HepG2 (cell line): ENCODE results near the gene EPHA3. TPM values are rescaled to one million over a fixed set of nuclear protein-coding genes. Genes with fewer than 3 reads are reported as not detected.
A peak's percentile ranks its signal among the peaks of the same experiment; 100 is the strongest.

Experiments used
- ATAC-seq: fragments of 200-7000 bp; cut with Tn5 transposase; 3 replicates; pipeline ENCODE4 v1.9.1; 2020; ENCODE audit warnings: mild to moderate bottlenecking, moderate library complexity
- BruUV-seq: library from RNA; stranded (reverse); fragments of 400-500 nt; replicated peaks from 2 replicates; lab custom pipeline; 2021; lab: Mats Ljungman, UMichigan
- CTCF ChIA-PET: fragments of 300-600 bp; formaldehyde crosslinking; extraction: SDS; loops from one replicate; lab custom pipeline; 2021; ENCODE audit warnings: low total read pairs, inconsistent platforms, low intra/inter-chr PET ratio; lab: Yijun Ruan, JAX
- POLR2A ChIA-PET: fragments of 350-600 bp; sonication (Branson Sonifier 250); formaldehyde crosslinking; loops from one replicate; lab custom pipeline; 2020; ENCODE audit warnings: antibody characterized with exemption, inconsistent platforms; lab: Yijun Ruan, JAX
- DNase-seq: peaks from one replicate; pipeline ENCODE4 v3.0.0-alpha.2; 2015; ENCODE audit warnings: low spot score
- FAIRE-seq: peaks from 3 replicates; lab custom pipeline; 2011; peaks lifted over from hg19 to GRCh38; lab: Jason Lieb, UNC
- H2AFZ ChIP-seq: one replicate; pipeline ENCODE4 v1.6.1; 2011; ENCODE audit warnings: low read length, inconsistent platforms
- H3K27ac ChIP-seq: fragments of 300-600 bp; 3 replicates; pipeline ENCODE4 v1.8.0; 2011; ENCODE audit warnings: mixed run types, mild to moderate bottlenecking, mixed read lengths, low read length, inconsistent platforms; ENCODE audit not compliant: insufficient read depth; ENCODE audit errors: extremely low read length
- H3K27me3 ChIP-seq, 2 experiments: fragments of 200-600 bp in 1 of 2; 2 replicates in 1 of 2; 3 replicates in 1 of 2; pipeline versions ENCODE4 v1.6.0 to v1.8.0; 2011; ENCODE audit warnings: low read length in 2 of 2, mild to moderate bottlenecking in 2 of 2, moderate library complexity in 2 of 2, inconsistent platforms in 1 of 2; ENCODE audit not compliant: insufficient read depth in 2 of 2, control insufficient read depth in 1 of 2
- H3K36me3 ChIP-seq, 2 experiments: fragments of 200-600 bp in 1 of 2; replicated peaks in 1 of 2; 2 replicates in 1 of 2; 3 replicates in 1 of 2; pipeline versions ENCODE4 v1.5.1 to v1.8.0; 2011; ENCODE audit warnings: low read length in 2 of 2, inconsistent platforms in 1 of 2; ENCODE audit not compliant: insufficient read depth in 2 of 2, control insufficient read depth in 1 of 2
- H3K4me1 ChIP-seq: 2 replicates; pipeline ENCODE4 v1.5.1; 2012; ENCODE audit warnings: low read length, inconsistent platforms; ENCODE audit not compliant: insufficient read depth
- H3K4me2 ChIP-seq: 2 replicates; pipeline ENCODE4 v1.6.0; 2011; ENCODE audit warnings: low read depth, low read length, inconsistent platforms
- H3K4me3 ChIP-seq, 3 experiments: fragments of 200-600 bp in 1 of 3; sonication (generic), shearing (Covaris generic) in 1 of 3; replicated peaks in 1 of 3; 2 replicates each; pipeline ENCODE4 v1.5.1; 2011 to 2016; ENCODE audit warnings: low read length in 3 of 3, inconsistent platforms in 2 of 3, low read depth in 2 of 3, mild to moderate bottlenecking in 2 of 3, control low read depth in 1 of 3, mixed read lengths in 1 of 3; ENCODE audit not compliant: insufficient read depth in 1 of 3
- H3K79me2 ChIP-seq: one replicate; pipeline ENCODE4 v1.6.1; 2011; ENCODE audit warnings: low read length, inconsistent platforms; ENCODE audit not compliant: insufficient read depth
- H3K9ac ChIP-seq: 2 replicates; pipeline ENCODE4 v1.6.0; 2011; ENCODE audit warnings: mild to moderate bottlenecking, low read depth, low read length, inconsistent platforms; ENCODE audit not compliant: insufficient read depth
- H3K9me3 ChIP-seq: 2 replicates; pipeline ENCODE4 v1.5.1; 2012; ENCODE audit warnings: mild to moderate bottlenecking, low read length
- H4K20me1 ChIP-seq: 2 replicates; pipeline ENCODE4 v1.6.0; 2011; ENCODE audit warnings: inconsistent platforms, mild to moderate bottlenecking, low read length, moderate library complexity; ENCODE audit not compliant: insufficient read depth
- ARNTL ChIP-seq: sonication (generic); formaldehyde crosslinking; IDR thresholded peaks from 2 replicates; pipeline ENCODE4 v1.4.0; 2020; ENCODE audit warnings: mild to moderate bottlenecking, missing genetic modification reagents
- FOXA3 ChIP-seq: IDR thresholded peaks from 2 replicates; pipeline ENCODE4 v1.6.1; 2016; ENCODE audit warnings: missing genetic modification reagents, missing compliant biosample characterization
- FOXJ3 ChIP-seq: sonication (generic); formaldehyde crosslinking; IDR thresholded peaks from 2 replicates; pipeline ENCODE4 v1.4.0; 2020; ENCODE audit warnings: missing genetic modification reagents, mild to moderate bottlenecking, borderline replicate concordance
- HNF4A ChIP-seq: sonication (generic); formaldehyde crosslinking; IDR thresholded peaks from 2 replicates; pipeline ENCODE4 v1.4.0; 2020; ENCODE audit warnings: missing genetic modification reagents
- MAFK ChIP-seq, 2 experiments: IDR thresholded peaks in 1 of 2; conservative IDR thresholded peaks in 1 of 2; 2 replicates each; pipeline ENCODE4 v1.6.1; 2011; ENCODE audit warnings: improper control_type of control experiment in 2 of 2, low read length in 2 of 2
- MTA3 ChIP-seq: sonication (generic); formaldehyde crosslinking; IDR thresholded peaks from 2 replicates; pipeline ENCODE4 v1.4.0; 2020; ENCODE audit warnings: missing genetic modification reagents
- NBN ChIP-seq: fragments of 450-650 bp; conservative IDR thresholded peaks from 2 replicates; pipeline ENCODE4 v1.6.1; 2017
- RARG ChIP-seq: sonication (generic); formaldehyde crosslinking; IDR thresholded peaks from 2 replicates; pipeline ENCODE4 v1.4.0; 2020; ENCODE audit warnings: low read depth, mild to moderate bottlenecking, missing genetic modification reagents
- ZNF33B ChIP-seq: sonication (generic); formaldehyde crosslinking; IDR thresholded peaks from 2 replicates; pipeline ENCODE4 v1.5.1; 2020; ENCODE audit warnings: mild to moderate bottlenecking, missing genetic modification reagents
- ZNF569 ChIP-seq: sonication (generic); formaldehyde crosslinking; IDR thresholded peaks from 2 replicates; pipeline ENCODE4 v1.5.0; 2020; ENCODE audit warnings: mild to moderate bottlenecking, missing genetic modification reagents, moderate library complexity, borderline replicate concordance
- ZNF644 ChIP-seq: IDR thresholded peaks from 2 replicates; pipeline ENCODE4 v1.6.1; 2016; ENCODE audit warnings: low read depth
- ZNF839 ChIP-seq: sonication (generic); formaldehyde crosslinking; IDR thresholded peaks from 2 replicates; pipeline ENCODE4 v1.4.0; 2020; ENCODE audit warnings: missing genetic modification reagents, mild to moderate bottlenecking, borderline replicate concordance
- WGBS: methylation state at CpG from one replicate; pipeline ENCODE4 v1.1.6; 2017; ENCODE audit warnings: low lambda C conversion rate; 5-methylcytosine and 5-hydroxymethylcytosine counted together
- in situ Hi-C: cut with HindIII; loops from 2 replicates; pipeline ENCODE4 v1.10.0; 2017; ENCODE audit warnings: low pct_unique_long_range_greater_than_20kb; ENCODE audit not compliant: extremely low pct_ligation_motif_present
- intact Hi-C: fragments of 100-400 bp; cut with micrococcal nuclease; formaldehyde crosslinking; loops from one replicate; pipeline ENCODE4 v1.10.0; 2022; ENCODE audit not compliant: unreplicated experiment
- polyA plus RNA-seq, 8 experiments: library from polyadenylated mRNA; depleted of rRNA in 3 of 8; stranded (reverse) in 7 of 8; unstranded in 1 of 8; fragments of >200 nt; fragmentation: Illumina TruSeq in 4 of 8; extraction: Trizol in 4 of 8; gene quantifications; 2 replicates each; pipeline versions ENCODE4 v1.2.1 to v1.2.3, GENCODE V29; 2011 to 2016; ENCODE audit warnings: low read depth in 4 of 8, missing spikeins in 1 of 8, mixed read lengths in 1 of 8; ENCODE audit not compliant: insufficient read depth in 1 of 8
- total RNA-seq, 5 experiments: library from RNA; depleted of rRNA; stranded (reverse); fragments of >200 nt; fragmentation: Illumina TruSeq; extraction: Trizol; gene quantifications; 2 replicates each; pipeline ENCODE4 v1.2.3, GENCODE V29; 2016; ENCODE audit warnings: low read depth in 1 of 5
- TF ChIP-seq, protein P1 (sequence below): sonication (generic); formaldehyde crosslinking; IDR thresholded peaks from 2 replicates; pipeline ENCODE4 v1.4.0; 2020; ENCODE audit warnings: mild to moderate bottlenecking, missing genetic modification reagents, borderline replicate concordance
- TF ChIP-seq, protein P2 (sequence below): IDR thresholded peaks from 2 replicates; pipeline ENCODE4 v1.6.1; 2012; ENCODE audit warnings: low read depth, low read length, improper control_type of control experiment

Gene EPHA3
- total and polyA plus RNA-seq, 2 of the 13 experiments (the other 11 are each of a cell fraction or from before 2014, with no cell fraction given) = 0.01 TPM; not detected in 1

DNA sequence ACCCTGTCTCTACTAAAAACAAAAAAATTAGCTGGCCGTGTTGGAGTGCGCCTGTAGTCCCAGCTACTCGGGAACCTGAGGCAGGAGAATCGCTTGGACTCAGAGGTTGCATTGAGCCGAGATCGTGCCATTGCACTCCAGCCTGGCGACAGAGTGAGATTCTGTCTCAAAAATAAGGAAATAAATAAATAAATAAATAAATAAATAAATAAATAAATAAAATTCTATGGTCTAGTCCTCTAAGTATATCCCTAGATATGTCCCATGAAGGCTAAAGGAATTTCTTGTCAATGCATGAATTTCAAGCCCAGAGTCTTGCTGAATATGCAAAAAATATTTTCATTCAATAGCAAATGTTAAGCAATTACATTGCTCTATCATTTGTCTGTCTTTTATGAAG, 149.0 kb downstream of the EPHA3 start:
- no peak overlapping the region for H3K9ac ChIP-seq
- ChIA-PET CTCF (no interaction called here), POLR2A (no interaction called here)
- peaks cover 10% of the 10 kb centered on the region for H3K4me1 ChIP-seq
- ATAC-seq (no peak), FAIRE-seq (no peak), DNase-seq (no peak)
- no peak overlapping the region for H3K27ac ChIP-seq
- in situ Hi-C loops = no loop called here
- no peaks in the 10 kb centered on the region for H3K9me3 ChIP-seq
- no peak overlapping the region for H2AFZ ChIP-seq
- no TSS peak for BruUV-seq
- H3K4me3 ChIP-seq = no peak overlapping the region
- intact Hi-C loops = no loop called here
- H3K36me3 ChIP-seq = no peaks in the 10 kb centered on the region
- no peak overlapping the region for H3K4me2 ChIP-seq
- no peaks in the 10 kb centered on the region for H3K79me2 ChIP-seq
- no peaks in the 10 kb centered on the region for H3K27me3 ChIP-seq
- whole genome bisulfite sequencing = 88% methylated on average over 7 of the region's 7 CpGs
- TF ChIP-seq ZNF569 (CRISPR knock-in tag) = no peak
- peak in 1 of 2 experiments; percentile 21; a peak in 2 of 4 replicates for TF ChIP-seq MAFK (conservative IDR thresholded peaks at IDR 0.05 in 1 of 2, IDR thresholded peaks at IDR 0.05 in 1 of 2; ENCODE audit: low read length in 2 of 2)
- TF ChIP-seq ZNF644 = no peak
- no peak for TF ChIP-seq ZNF33B (CRISPR knock-in tag)
- no peak for TF ChIP-seq NBN
- no peak for TF ChIP-seq MTA3
- TF ChIP-seq ZNF839 = no peak
- no peak for TF ChIP-seq RARG (CRISPR knock-in tag)
- H4K20me1 ChIP-seq = no peaks in the 10 kb centered on the region

DNA sequence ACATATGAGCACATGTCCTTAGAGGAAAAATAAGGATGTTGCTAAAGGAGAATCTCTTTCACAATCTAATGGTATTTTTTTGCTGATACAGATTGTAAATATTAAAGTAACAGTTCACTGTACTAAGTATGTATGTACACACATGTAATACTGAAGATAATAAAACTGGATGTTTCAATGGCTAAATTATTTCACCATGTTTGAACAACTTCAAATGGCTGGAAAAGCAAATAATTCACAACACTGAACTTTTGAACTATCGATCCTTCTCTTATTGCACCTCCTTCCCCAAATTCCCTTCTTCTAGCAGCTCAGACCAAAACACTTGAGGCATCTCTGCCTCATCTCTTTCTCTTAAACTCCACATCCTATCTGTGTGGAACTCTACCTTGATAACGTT, 149.5 kb downstream of the EPHA3 start:
- 2% methylated on average over 2 of the region's 2 CpGs for WGBS
- no peaks in the 10 kb centered on the region for H3K36me3 ChIP-seq
- H3K9me3 ChIP-seq = no peaks in the 10 kb centered on the region
- BruUV-seq = no TSS peak
- FAIRE-seq (no peak), ATAC-seq (peak; percentile 73), DNase-seq (peak; percentile 38)
- ChIA-PET CTCF (no interaction called here), POLR2A (no interaction called here)
- H3K27ac ChIP-seq = no peak overlapping the region
- H3K27me3 ChIP-seq = no peaks in the 10 kb centered on the region
- peaks cover 10% of the 10 kb centered on the region for H3K4me1 ChIP-seq
- intact Hi-C loops = no loop called here
- in situ Hi-C loops = no loop called here
- no peak overlapping the region for H2AFZ ChIP-seq
- no peak overlapping the region for H3K9ac ChIP-seq
- H3K4me3 ChIP-seq = no peak overlapping the region
- no peak overlapping the region for H3K4me2 ChIP-seq
- no peaks in the 10 kb centered on the region for H3K79me2 ChIP-seq
- no peaks in the 10 kb centered on the region for H4K20me1 ChIP-seq
- TF ChIP-seq, protein P1, sequence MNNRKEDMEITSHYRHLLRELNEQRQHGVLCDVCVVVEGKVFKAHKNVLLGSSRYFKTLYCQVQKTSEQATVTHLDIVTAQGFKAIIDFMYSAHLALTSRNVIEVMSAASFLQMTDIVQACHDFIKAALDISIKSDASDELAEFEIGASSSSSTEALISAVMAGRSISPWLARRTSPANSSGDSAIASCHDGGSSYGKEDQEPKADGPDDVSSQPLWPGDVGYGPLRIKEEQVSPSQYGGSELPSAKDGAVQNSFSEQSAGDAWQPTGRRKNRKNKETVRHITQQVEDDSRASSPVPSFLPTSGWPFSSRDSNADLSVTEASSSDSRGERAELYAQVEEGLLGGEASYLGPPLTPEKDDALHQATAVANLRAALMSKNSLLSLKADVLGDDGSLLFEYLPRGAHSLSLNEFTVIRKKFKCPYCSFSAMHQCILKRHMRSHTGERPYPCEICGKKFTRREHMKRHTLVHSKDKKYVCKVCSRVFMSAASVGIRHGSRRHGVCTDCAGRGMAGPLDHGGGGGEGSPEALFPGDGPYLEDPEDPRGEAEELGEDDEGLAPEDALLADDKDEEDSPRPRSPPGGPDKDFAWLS (CRISPR knock-in tag) = no peak
- TF ChIP-seq ARNTL (CRISPR knock-in tag) (no peak), FOXJ3 (CRISPR knock-in tag) (peak; percentile 31; the same call in 1 of the 2 replicates), HNF4A (CRISPR knock-in tag) (peak; percentile 44), FOXA3 (CRISPR knock-in tag) (peak; percentile 27; the same call in 1 of the 2 replicates)
- TF ChIP-seq, protein P2, sequence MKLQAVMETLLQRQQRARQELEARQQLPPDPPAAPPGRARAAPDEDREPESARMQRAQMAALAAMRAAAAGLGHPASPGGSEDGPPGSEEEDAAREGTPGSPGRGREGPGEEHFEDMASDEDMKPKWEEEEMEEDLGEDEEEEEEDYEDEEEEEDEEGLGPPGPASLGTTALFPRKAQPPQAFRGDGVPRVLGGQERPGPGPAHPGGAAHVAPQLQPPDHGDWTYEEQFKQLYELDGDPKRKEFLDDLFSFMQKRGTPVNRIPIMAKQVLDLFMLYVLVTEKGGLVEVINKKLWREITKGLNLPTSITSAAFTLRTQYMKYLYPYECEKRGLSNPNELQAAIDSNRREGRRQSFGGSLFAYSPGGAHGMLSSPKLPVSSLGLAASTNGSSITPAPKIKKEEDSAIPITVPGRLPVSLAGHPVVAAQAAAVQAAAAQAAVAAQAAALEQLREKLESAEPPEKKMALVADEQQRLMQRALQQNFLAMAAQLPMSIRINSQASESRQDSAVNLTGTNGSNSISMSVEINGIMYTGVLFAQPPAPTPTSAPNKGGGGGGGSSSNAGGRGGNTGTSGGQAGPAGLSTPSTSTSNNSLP = peak; percentile 29; the same call in 1 of the 2 replicates
